OCI-LY7 (cell line): ENCODE results near the gene SNTB2. TPM values are rescaled to one million over a fixed set of nuclear protein-coding genes. Genes with fewer than 3 reads are reported as not detected.

Source experiments
- BruUV-seq: library from RNA; stranded (reverse); fragments of 400-500 nt; replicated peaks from 2 replicates; lab custom pipeline; 2021; lab: Mats Ljungman, UMichigan
- CTCF ChIA-PET: fragments of 300-600 bp; sonication (Branson Sonifier 250); formaldehyde crosslinking; loops from one replicate; lab custom pipeline; 2022; ENCODE audit warnings: antibody characterized with exemption; ENCODE audit not compliant: unreplicated experiment; lab: Charles Lee
- POLR2A ChIA-PET: fragments of 300-600 bp; sonication (Branson Sonifier 250); formaldehyde crosslinking; loops from one replicate; lab custom pipeline; 2022; ENCODE audit warnings: antibody characterized with exemption; lab: Charles Lee
- DNase-seq: peaks from one replicate; pipeline ENCODE4 v3.0.0-alpha.2; 2015; ENCODE audit warnings: low spot score
- H2AFZ ChIP-seq: fragments of 200-600 bp; sonication (generic), shearing (Covaris generic); 2 replicates; pipeline ENCODE4 v1.6.1; 2014; ENCODE audit warnings: mild to moderate bottlenecking, antibody characterized with exemption, low read length, moderate library complexity
- H3K27ac ChIP-seq: fragments of 200-600 bp; sonication (generic); 2 replicates; pipeline ENCODE4 v1.5.1; 2014; ENCODE audit warnings: mixed run types, low read depth, mild to moderate bottlenecking, moderate library complexity, low read length, inconsistent platforms; ENCODE audit not compliant: poor library complexity, severe bottlenecking
- H3K36me3 ChIP-seq: fragments of 200-600 bp; sonication (generic); 2 replicates; pipeline ENCODE4 v1.6.1; 2014; ENCODE audit warnings: mild to moderate bottlenecking, antibody characterized with exemption, low read length, moderate library complexity, mixed read lengths; ENCODE audit not compliant: insufficient read depth
- H3K4me1 ChIP-seq: fragments of 200-600 bp; sonication (generic); 2 replicates; pipeline ENCODE4 v1.5.1; 2014; ENCODE audit warnings: mild to moderate bottlenecking, low read length; ENCODE audit not compliant: insufficient read depth, poor library complexity, severe bottlenecking
- H3K4me2 ChIP-seq: fragments of 200-600 bp; sonication (generic); 2 replicates; pipeline ENCODE4 v1.6.1; 2014; ENCODE audit warnings: mild to moderate bottlenecking, low read length
- H3K4me3 ChIP-seq: fragments of 200-600 bp; sonication (generic); 2 replicates; pipeline ENCODE4 v1.5.1; 2014; ENCODE audit warnings: mild to moderate bottlenecking, low read depth, low read length; ENCODE audit not compliant: poor library complexity, severe bottlenecking
- H3K79me2 ChIP-seq: fragments of 200-600 bp; sonication (generic); 2 replicates; pipeline ENCODE4 v1.6.1; 2016; ENCODE audit warnings: low read depth, mild to moderate bottlenecking, low read length, moderate library complexity, mixed read lengths; ENCODE audit not compliant: insufficient read depth
- H3K9me2 ChIP-seq: fragments of 200-600 bp; sonication (generic); 2 replicates; pipeline ENCODE4 v1.6.1; 2016; ENCODE audit warnings: mild to moderate bottlenecking, low read length, mixed read lengths; ENCODE audit not compliant: insufficient read depth
- H3K9me3 ChIP-seq: fragments of 200-600 bp; sonication (generic); 2 replicates; pipeline ENCODE4 v1.6.1; 2014; ENCODE audit warnings: mild to moderate bottlenecking, mixed run types, low read length, mixed read lengths
- H4K20me1 ChIP-seq: fragments of 200-600 bp; sonication (generic); 2 replicates; pipeline ENCODE4 v1.6.1; 2014; ENCODE audit warnings: mild to moderate bottlenecking, antibody characterized with exemption, low read length, moderate library complexity, mixed read lengths; ENCODE audit not compliant: insufficient read depth
- EZH2phosphoT487 ChIP-seq: fragments of 200-600 bp; sonication (generic); IDR thresholded peaks from 2 replicates; pipeline ENCODE4 v1.6.1; 2018; ENCODE audit warnings: low read depth, borderline replicate concordance, mild to moderate bottlenecking, mixed run types, antibody characterized with exemption, low read length, moderate library complexity, mixed read lengths
- intact Hi-C: fragments of 100-400 bp; cut with micrococcal nuclease; formaldehyde crosslinking; loops from one replicate; pipeline ENCODE4 v1.10.0; 2022; ENCODE audit not compliant: unreplicated experiment
- total RNA-seq, 2 experiments: library from RNA; depleted of rRNA in 1 of 2; stranded (reverse); fragments of >200 nt in 1 of 2; shearing (Covaris generic) in 1 of 2; gene quantifications; 2 replicates each; pipeline ENCODE4 v1.2.3, GENCODE V29; 2014 to 2022
- TF ChIP-seq, protein P1 (sequence below): fragments of 200-600 bp; sonication (generic); conservative IDR thresholded peaks from 2 replicates; pipeline ENCODE4 v1.5.1; 2014; ENCODE audit warnings: mild to moderate bottlenecking, antibody characterized with exemption, low read length, moderate library complexity, mixed read lengths

Gene SNTB2
- total RNA-seq, 2 experiments from 2014 or later: 21.2 to 34.1 TPM

DNA sequence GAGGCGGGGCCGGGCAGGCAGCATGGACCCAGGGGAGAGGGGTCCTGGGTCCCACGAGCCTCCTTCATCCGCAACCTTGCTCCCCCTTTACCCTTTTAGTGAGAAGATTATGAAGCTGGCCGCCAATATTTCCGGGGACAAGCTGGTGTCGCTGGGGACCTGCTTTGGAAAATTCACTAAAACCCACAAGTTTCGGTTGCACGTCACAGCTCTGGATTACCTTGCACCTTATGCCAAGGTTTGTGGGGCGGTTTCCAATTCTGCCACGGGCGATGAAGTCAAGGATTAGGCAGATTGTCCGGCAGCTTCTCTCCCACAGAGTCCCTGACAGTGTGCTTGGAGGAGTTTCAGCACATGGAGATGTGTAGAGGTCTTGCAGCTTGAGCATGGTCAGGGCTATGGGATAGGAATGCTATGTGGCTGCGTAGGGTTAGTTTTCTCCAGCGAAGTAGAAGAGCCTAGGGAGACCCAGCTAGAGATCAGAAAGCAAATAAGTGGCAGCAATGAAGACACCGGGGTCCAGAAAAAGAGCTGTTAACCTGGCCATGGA lies 153.2 kb downstream of the SNTB2 start:
- Histone ChIP-seq H3K36me3 (peaks cover 66% of the 10 kb centered on the region), H2AFZ (peak overlapping the region; percentile 59; the same call in 1 of the 2 replicates), H3K9me3 (no peaks in the 10 kb centered on the region), H3K27ac (peak overlapping the region; percentile 77), H4K20me1 (peaks cover 9% of the 10 kb centered on the region; the same call in 1 of the 2 replicates), H3K79me2 (peaks cover 57% of the 10 kb centered on the region), H3K4me3 (peak overlapping the region; percentile 94), H3K4me2 (peak overlapping the region; percentile 84), H3K4me1 (peaks cover 32% of the 10 kb centered on the region), H3K9me2 (no peaks in the 10 kb centered on the region)
- BruUV-seq: TSS peak; percentile 73
- ChIA-PET CTCF (interaction anchor here (0.6 kb wide), 1 partner anchor 205 kb away, joined by 3 read pairs; no protein-coding TSS in a partner anchor), POLR2A (interaction anchor here (0.8 to 2.7 kb wide), 5 partner anchors 11 to 21 kb away, joined by 3 to 11 read pairs (median 4); no protein-coding TSS in a partner anchor)
- no peak for DNase-seq
- intact Hi-C loops: no loop called here
- TF ChIP-seq, protein P1, sequence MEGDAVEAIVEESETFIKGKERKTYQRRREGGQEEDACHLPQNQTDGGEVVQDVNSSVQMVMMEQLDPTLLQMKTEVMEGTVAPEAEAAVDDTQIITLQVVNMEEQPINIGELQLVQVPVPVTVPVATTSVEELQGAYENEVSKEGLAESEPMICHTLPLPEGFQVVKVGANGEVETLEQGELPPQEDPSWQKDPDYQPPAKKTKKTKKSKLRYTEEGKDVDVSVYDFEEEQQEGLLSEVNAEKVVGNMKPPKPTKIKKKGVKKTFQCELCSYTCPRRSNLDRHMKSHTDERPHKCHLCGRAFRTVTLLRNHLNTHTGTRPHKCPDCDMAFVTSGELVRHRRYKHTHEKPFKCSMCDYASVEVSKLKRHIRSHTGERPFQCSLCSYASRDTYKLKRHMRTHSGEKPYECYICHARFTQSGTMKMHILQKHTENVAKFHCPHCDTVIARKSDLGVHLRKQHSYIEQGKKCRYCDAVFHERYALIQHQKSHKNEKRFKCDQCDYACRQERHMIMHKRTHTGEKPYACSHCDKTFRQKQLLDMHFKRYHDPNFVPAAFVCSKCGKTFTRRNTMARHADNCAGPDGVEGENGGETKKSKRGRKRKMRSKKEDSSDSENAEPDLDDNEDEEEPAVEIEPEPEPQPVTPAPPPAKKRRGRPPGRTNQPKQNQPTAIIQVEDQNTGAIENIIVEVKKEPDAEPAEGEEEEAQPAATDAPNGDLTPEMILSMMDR: no peak
- no peak for TF ChIP-seq EZH2phosphoT487

DNA sequence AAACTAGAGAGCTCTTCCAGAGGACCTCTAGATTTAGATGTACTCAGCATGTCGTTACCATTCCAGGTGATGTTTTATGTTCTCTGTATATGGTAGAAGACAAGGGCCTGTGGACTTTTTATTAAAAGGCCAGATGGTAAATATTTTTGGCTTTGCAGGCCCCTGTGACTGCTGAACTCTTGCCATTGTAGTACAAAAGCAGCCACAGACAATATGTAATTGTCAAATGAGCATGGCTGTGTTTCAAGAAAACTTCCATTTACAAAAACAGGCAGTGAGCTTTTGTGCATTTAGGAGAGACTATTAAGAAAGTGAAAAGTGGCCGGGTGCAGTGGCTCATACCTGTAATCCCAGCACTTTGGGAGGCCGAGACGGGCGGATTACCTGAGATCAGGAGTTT lies 157.2 kb downstream of the SNTB2 start:
- no peaks in the 10 kb centered on the region for H3K9me3 ChIP-seq
- BruUV-seq: no TSS peak
- H3K4me3 ChIP-seq: no peak overlapping the region
- H2AFZ ChIP-seq: no peak overlapping the region
- ChIA-PET POLR2A (interaction anchor here (0.5 to 1.6 kb wide), 3 partner anchors 8 to 1069 kb away, joined by 3 to 5 read pairs (median 4); no protein-coding TSS in a partner anchor), CTCF (no interaction called here)
- DNase-seq: no peak
- no peaks in the 10 kb centered on the region for H3K9me2 ChIP-seq
- peaks cover 9% of the 10 kb centered on the region; the same call in 1 of the 2 replicates for H4K20me1 ChIP-seq
- TF ChIP-seq, protein P1: no peak
- no peak for TF ChIP-seq EZH2phosphoT487
- intact Hi-C loops: no loop called here
- no peak overlapping the region for H3K27ac ChIP-seq
- H3K4me2 ChIP-seq: no peak overlapping the region
- H3K4me1 ChIP-seq: peaks cover 20% of the 10 kb centered on the region
- peaks cover 39% of the 10 kb centered on the region for H3K79me2 ChIP-seq
- peaks cover 76% of the 10 kb centered on the region for H3K36me3 ChIP-seq

DNA sequence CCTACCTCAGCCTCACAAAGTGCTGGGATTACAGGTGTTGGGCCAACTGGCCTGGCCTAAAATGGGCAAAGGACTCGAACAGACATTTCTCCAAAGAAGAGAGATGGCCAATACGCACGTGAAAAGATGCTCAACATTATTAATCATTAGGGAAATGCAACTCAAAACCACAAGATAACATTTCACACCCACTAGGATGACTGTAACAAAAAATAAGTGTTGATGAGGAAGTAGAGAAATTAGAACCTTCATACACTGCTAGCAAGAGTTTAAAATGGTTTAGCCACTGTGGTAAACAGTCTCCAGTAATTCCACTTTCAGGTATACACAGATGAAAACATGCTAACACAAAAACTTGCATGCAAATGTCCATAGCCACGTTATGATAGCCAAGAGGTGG lies 159.0 kb downstream of the SNTB2 start:
- no peak overlapping the region for H3K4me3 ChIP-seq
- peaks cover 9% of the 10 kb centered on the region; the same call in 1 of the 2 replicates for H4K20me1 ChIP-seq
- ChIA-PET CTCF (no interaction called here), POLR2A (interaction anchor here (0.7 to 1.2 kb wide), 2 partner anchors 10 to 212 kb away, joined by 3 to 9 read pairs; no protein-coding TSS in a partner anchor)
- no peak overlapping the region for H2AFZ ChIP-seq
- H3K9me3 ChIP-seq: no peaks in the 10 kb centered on the region
- H3K4me2 ChIP-seq: no peak overlapping the region
- peaks cover 25% of the 10 kb centered on the region for H3K79me2 ChIP-seq
- peaks cover 75% of the 10 kb centered on the region for H3K36me3 ChIP-seq
- H3K9me2 ChIP-seq: no peaks in the 10 kb centered on the region
- no peak overlapping the region for H3K27ac ChIP-seq
- intact Hi-C loops: no loop called here
- peaks cover 15% of the 10 kb centered on the region for H3K4me1 ChIP-seq
- DNase-seq: no peak
- TF ChIP-seq, protein P1: no peak
- no peak for TF ChIP-seq EZH2phosphoT487
- BruUV-seq: no TSS peak
